Activated B cell treated with CpG ODN at 0.5 μM for 24 hours (primary cell): ENCODE measurements around the gene TDRD10. TPM values are rescaled to one million over a fixed set of nuclear protein-coding genes. Genes with fewer than 3 reads are reported as not detected.

ENCODE experiments used
- ATAC-seq: fragments of 200-7000 bp; cut with Tn5 transposase; one replicate; pipeline ENCODE4 v1.10.0; 2021; ENCODE audit warnings: low read depth, mild to moderate bottlenecking, moderate library complexity
- CTCF ChIA-PET: fragments of 350-600 bp; sonication (Branson Sonifier 250); formaldehyde crosslinking; loops from one replicate; lab custom pipeline; 2021; ENCODE audit warnings: antibody characterized with exemption; lab: Charles Lee
- POLR2A ChIA-PET: fragments of 350-600 bp; sonication (Branson Sonifier 250); formaldehyde crosslinking; loops from one replicate; lab custom pipeline; 2021; ENCODE audit warnings: antibody characterized with exemption; lab: Charles Lee
- DNase-seq: peaks from one replicate; pipeline ENCODE4 v3.0.0; 2022
- H3K27ac Mint-ChIP-seq: one replicate; pipeline ENCODE4 v1.8.0; 2020; ENCODE audit warnings: mixed read lengths
- H3K27me3 Mint-ChIP-seq: one replicate; pipeline ENCODE4 v1.8.0; 2021; ENCODE audit warnings: mixed read lengths
- H3K36me3 Mint-ChIP-seq: one replicate; pipeline ENCODE4 v1.8.0; 2021; ENCODE audit warnings: low read depth, mixed read lengths
- H3K4me1 Mint-ChIP-seq: one replicate; pipeline ENCODE4 v1.8.0; 2021; ENCODE audit warnings: mixed read lengths
- H3K4me3 Mint-ChIP-seq: one replicate; pipeline ENCODE4 v1.8.0; 2020; ENCODE audit warnings: mild to moderate bottlenecking, mixed read lengths
- H3K9me3 Mint-ChIP-seq: one replicate; pipeline ENCODE4 v1.8.0; 2020; ENCODE audit warnings: mixed read lengths
- intact Hi-C: fragments of 100-400 bp; cut with micrococcal nuclease; formaldehyde crosslinking; loops from one replicate; pipeline ENCODE4 v1.15.1; 2024
- total RNA-seq: library from RNA; stranded (reverse); gene quantifications from 2 replicates; pipeline ENCODE4 v1.2.3, GENCODE V29; 2022
- TF ChIP-seq, protein P1 (sequence below): fragments of 200-600 bp; IDR thresholded peaks from one replicate; pipeline ENCODE4 v1.8.0; 2022; ENCODE audit warnings: antibody characterized with exemption, mild to moderate bottlenecking

TDRD10 gene
- total RNA-seq, 1 donor from 2014 or later = not detected

DNA sequence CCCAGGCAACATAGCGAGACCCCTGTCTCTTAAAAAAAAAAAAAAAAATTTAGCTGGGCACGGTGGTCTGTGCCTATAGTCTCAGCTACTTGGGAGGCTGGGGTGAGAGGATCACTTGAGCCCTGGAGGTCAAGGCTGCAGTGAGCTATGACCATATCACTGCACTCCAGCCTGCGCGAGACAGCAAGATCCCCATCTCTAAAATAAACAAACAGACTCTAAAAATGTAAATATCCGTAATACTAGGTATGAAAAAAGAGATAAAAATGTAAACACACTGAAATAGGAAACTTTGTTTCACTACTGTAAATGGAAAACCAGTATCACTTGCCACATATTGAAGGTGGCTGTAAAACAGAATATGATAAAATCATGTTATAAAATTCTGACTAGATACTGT is 88.7 kb downstream of the TDRD10 start:
- H3K36me3 Mint-ChIP-seq = peaks cover 91% of the 10 kb centered on the region
- no peak for ATAC-seq
- intact Hi-C loops = no loop called here
- CTCF ChIA-PET = no interaction called here
- POLR2A ChIA-PET = interaction anchor here (0.6 kb wide), 1 partner anchor 22 kb away, joined by 3 read pairs; no protein-coding TSS in a partner anchor
- peaks cover under 1% of the 10 kb centered on the region for H3K4me1 Mint-ChIP-seq
- TF ChIP-seq, protein P1, sequence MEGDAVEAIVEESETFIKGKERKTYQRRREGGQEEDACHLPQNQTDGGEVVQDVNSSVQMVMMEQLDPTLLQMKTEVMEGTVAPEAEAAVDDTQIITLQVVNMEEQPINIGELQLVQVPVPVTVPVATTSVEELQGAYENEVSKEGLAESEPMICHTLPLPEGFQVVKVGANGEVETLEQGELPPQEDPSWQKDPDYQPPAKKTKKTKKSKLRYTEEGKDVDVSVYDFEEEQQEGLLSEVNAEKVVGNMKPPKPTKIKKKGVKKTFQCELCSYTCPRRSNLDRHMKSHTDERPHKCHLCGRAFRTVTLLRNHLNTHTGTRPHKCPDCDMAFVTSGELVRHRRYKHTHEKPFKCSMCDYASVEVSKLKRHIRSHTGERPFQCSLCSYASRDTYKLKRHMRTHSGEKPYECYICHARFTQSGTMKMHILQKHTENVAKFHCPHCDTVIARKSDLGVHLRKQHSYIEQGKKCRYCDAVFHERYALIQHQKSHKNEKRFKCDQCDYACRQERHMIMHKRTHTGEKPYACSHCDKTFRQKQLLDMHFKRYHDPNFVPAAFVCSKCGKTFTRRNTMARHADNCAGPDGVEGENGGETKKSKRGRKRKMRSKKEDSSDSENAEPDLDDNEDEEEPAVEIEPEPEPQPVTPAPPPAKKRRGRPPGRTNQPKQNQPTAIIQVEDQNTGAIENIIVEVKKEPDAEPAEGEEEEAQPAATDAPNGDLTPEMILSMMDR = no peak
- no peaks in the 10 kb centered on the region for H3K27me3 Mint-ChIP-seq
- no peak overlapping the region for H3K4me3 Mint-ChIP-seq
- no peaks in the 10 kb centered on the region for H3K9me3 Mint-ChIP-seq
- no peak for DNase-seq
- no peak overlapping the region for H3K27ac Mint-ChIP-seq

DNA sequence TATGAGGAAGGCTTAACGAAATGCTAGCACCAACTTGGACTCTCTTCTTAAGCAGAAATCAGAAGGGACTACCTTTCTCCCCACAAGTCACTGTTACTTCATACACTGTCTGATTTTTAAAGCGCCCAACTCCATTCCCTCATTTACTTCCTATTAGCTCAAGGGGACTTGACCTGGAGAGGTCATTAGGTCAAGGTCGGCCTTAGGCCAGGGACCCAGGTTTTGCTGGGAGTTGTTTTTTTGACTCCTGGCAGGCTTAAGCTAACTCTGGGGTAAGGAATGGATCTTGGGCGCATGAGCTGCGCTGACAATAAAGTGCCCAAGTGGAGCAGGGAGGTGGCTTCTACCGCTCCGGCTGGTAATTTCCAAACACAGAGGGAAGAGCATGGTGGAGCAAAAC is 89.2 kb downstream of the TDRD10 start:
- ChIA-PET POLR2A (interaction anchor here (0.6 kb wide), 1 partner anchor 21 kb away, joined by 3 read pairs; no protein-coding TSS in a partner anchor), CTCF (no interaction called here)
- H3K4me3 Mint-ChIP-seq = no peak overlapping the region
- H3K4me1 Mint-ChIP-seq = no peaks in the 10 kb centered on the region
- H3K36me3 Mint-ChIP-seq = peaks cover 90% of the 10 kb centered on the region
- intact Hi-C loops = no loop called here
- no peaks in the 10 kb centered on the region for H3K9me3 Mint-ChIP-seq
- ATAC-seq = no peak
- no peaks in the 10 kb centered on the region for H3K27me3 Mint-ChIP-seq
- TF ChIP-seq, protein P1 = no peak
- DNase-seq = no peak
- H3K27ac Mint-ChIP-seq = no peak overlapping the region

DNA sequence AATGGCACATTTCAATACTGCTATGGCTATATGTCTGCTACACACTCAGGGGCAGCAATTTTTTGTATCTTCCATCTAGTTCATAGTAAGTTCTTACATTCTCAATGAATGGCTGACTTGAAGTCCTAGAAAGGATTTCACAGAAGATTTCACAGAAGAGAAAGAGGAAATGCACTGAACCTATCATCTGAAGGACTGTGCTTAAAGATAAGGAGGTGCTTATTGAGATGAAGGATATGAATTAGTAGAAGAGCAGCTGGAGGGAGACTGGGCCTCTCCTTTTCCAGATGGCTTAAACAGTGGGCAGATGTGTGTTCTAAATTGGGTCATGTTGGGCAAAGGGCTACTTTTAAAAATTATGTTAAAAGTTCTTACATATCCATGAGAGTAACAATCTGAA is 91.4 kb downstream of the TDRD10 start:
- ChIA-PET CTCF (no interaction called here), POLR2A (no interaction called here)
- Mint-ChIP-seq H3K9me3 (no peaks in the 10 kb centered on the region), H3K27ac (no peak overlapping the region), H3K27me3 (no peaks in the 10 kb centered on the region), H3K4me1 (no peaks in the 10 kb centered on the region), H3K36me3 (peaks cover 90% of the 10 kb centered on the region), H3K4me3 (no peak overlapping the region)
- ATAC-seq (no peak), DNase-seq (no peak)
- TF ChIP-seq, protein P1 = no peak
- intact Hi-C loops = no loop called here

DNA sequence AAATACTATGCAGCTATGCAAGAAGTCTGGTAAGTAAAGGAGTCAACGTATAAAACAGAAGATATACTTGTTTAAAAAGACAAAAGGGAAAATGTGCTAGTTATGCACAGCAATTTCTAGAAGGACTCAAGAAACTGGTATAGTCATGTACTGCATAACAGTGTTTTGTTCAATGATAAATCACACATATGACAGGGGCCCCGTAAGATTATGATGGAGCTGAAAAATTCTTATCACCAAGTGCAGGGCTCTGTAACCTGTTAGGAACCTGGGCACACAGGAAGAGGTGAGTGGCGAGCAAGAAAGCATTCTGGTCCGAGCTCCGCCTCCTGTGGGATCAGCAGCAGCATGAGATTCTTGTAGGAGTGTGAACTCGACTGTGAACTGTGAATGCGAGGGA is 92.8 kb downstream of the TDRD10 start:
- H3K9me3 Mint-ChIP-seq = no peaks in the 10 kb centered on the region
- peaks cover 89% of the 10 kb centered on the region for H3K36me3 Mint-ChIP-seq
- no peak overlapping the region for H3K4me3 Mint-ChIP-seq
- TF ChIP-seq, protein P1 = no peak
- DNase-seq (no peak), ATAC-seq (no peak)
- no peak overlapping the region for H3K27ac Mint-ChIP-seq
- peaks cover 4% of the 10 kb centered on the region for H3K4me1 Mint-ChIP-seq
- CTCF ChIA-PET = interaction anchor here (0.9 to 1.0 kb wide), 2 partner anchors 36 to 78 kb away, joined by 3 read pairs; no protein-coding TSS in a partner anchor
- intact Hi-C loops = no loop called here
- no peaks in the 10 kb centered on the region for H3K27me3 Mint-ChIP-seq
- POLR2A ChIA-PET = no interaction called here

DNA sequence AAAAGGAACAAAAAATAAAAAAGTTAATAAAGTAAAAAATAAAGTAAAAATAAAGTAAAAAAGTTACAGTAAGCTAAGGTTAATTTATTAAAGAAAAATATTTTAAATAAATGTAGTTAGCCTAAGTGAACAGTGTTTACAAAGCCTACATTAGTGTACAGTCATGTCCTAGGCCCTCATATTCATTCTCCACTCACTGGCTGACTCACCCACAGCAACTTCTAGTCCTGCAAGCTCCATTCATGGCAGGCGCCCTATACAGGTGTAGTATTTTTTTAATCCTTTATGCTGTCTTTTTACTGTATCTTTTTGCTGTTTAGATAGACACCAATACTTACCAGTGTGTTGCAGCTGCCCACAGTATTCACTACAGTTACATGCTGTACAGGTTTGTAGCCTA is 93.6 kb downstream of the TDRD10 start:
- peaks cover 88% of the 10 kb centered on the region for H3K36me3 Mint-ChIP-seq
- TF ChIP-seq, protein P1 = no peak
- ChIA-PET CTCF (no interaction called here), POLR2A (no interaction called here)
- H3K9me3 Mint-ChIP-seq = no peaks in the 10 kb centered on the region
- intact Hi-C loops = no loop called here
- no peak for DNase-seq
- no peak for ATAC-seq
- no peaks in the 10 kb centered on the region for H3K27me3 Mint-ChIP-seq
- H3K27ac Mint-ChIP-seq = no peak overlapping the region
- no peak overlapping the region for H3K4me3 Mint-ChIP-seq
- H3K4me1 Mint-ChIP-seq = peaks cover 9% of the 10 kb centered on the region

Other genes with a start within 250 kb of the TDRD10 start
- 89.4 and 93.0 TPM in 2 replicates for gene HAX1, start 229.6 kb upstream of the TDRD10 start, total RNA-seq
- not detected in 2 replicates for gene AQP10, start 181.1 kb upstream of the TDRD10 start, total RNA-seq
- 24.3 and 27.3 TPM in 2 replicates for gene ATP8B2, start 176.7 kb upstream of the TDRD10 start, total RNA-seq
- 3.3 and 5.1 TPM in 2 replicates for gene IL6R, start 96.9 kb upstream of the TDRD10 start, total RNA-seq
- gene SHE, start 193 bp downstream of the TDRD10 start, total RNA-seq = 0.04 TPM in 1 of 2 replicates, not detected in the other
- gene UBE2Q1, start 56.4 kb downstream of the TDRD10 start, total RNA-seq = 96.5 and 104 TPM in 2 replicates
- gene CHRNB2, start 65.6 kb downstream of the TDRD10 start, total RNA-seq = not detected in 2 replicates
- gene ADAR, start 106.0 kb downstream of the TDRD10 start, total RNA-seq = 209 and 216 TPM in 2 replicates